Measurements from ENCODE around the gene PDLIM3.

DNA sequence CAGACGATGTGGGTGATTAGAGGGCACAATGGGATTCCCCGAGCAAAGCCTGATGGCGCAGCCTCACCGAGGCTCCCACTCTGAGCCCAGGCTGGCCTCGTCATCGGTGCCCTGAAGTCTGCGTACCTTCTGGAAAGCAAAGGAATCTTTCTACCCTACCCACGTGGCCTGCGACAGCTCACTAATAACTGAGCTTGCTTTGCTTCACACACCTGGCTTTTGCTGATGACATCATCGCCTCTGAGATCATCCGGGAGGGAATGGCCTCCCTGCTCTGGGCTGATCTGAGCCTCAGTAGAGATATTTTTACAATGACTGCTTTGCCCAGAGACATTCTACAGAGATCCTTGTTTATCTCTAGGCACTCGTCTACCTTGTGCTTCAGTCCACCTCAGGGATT is 45.4 kb upstream of the PDLIM3 start:
- TF ChIP-seq, protein P1, sequence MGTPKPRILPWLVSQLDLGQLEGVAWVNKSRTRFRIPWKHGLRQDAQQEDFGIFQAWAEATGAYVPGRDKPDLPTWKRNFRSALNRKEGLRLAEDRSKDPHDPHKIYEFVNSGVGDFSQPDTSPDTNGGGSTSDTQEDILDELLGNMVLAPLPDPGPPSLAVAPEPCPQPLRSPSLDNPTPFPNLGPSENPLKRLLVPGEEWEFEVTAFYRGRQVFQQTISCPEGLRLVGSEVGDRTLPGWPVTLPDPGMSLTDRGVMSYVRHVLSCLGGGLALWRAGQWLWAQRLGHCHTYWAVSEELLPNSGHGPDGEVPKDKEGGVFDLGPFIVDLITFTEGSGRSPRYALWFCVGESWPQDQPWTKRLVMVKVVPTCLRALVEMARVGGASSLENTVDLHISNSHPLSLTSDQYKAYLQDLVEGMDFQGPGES (IDR thresholded peaks at IDR 0.05; ENCODE audit: low read depth, low read length): no peak
- TF ChIP-seq CHD2 (IDR thresholded peaks at IDR 0.05; ENCODE audit: low read length, partially characterized antibody): no peak
- TF ChIP-seq, protein P2, sequence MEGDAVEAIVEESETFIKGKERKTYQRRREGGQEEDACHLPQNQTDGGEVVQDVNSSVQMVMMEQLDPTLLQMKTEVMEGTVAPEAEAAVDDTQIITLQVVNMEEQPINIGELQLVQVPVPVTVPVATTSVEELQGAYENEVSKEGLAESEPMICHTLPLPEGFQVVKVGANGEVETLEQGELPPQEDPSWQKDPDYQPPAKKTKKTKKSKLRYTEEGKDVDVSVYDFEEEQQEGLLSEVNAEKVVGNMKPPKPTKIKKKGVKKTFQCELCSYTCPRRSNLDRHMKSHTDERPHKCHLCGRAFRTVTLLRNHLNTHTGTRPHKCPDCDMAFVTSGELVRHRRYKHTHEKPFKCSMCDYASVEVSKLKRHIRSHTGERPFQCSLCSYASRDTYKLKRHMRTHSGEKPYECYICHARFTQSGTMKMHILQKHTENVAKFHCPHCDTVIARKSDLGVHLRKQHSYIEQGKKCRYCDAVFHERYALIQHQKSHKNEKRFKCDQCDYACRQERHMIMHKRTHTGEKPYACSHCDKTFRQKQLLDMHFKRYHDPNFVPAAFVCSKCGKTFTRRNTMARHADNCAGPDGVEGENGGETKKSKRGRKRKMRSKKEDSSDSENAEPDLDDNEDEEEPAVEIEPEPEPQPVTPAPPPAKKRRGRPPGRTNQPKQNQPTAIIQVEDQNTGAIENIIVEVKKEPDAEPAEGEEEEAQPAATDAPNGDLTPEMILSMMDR (IDR thresholded peaks at IDR 0.05): no peak
- TF ChIP-seq, protein P3, sequence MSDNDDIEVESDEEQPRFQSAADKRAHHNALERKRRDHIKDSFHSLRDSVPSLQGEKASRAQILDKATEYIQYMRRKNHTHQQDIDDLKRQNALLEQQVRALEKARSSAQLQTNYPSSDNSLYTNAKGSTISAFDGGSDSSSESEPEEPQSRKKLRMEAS (IDR thresholded peaks at IDR 0.05; ENCODE audit: low read depth): no peak
- TF ChIP-seq NRF1 (IDR thresholded peaks at IDR 0.05; ENCODE audit: low read depth, low read length): no peak
